Measurements from ENCODE around the gene CSK.

GRCh38 chr15:74742422-74742821, 39.5 kb upstream of the CSK start:
- TF ChIP-seq HDAC6 (IDR thresholded peaks at IDR 0.05; ENCODE audit: low read depth, low read length) (no peak), BACH1 (IDR thresholded peaks at IDR 0.05; ENCODE audit: low read length) (no peak), POLR2A (IDR thresholded peaks at IDR 0.05; ENCODE audit: control extremely low read depth in 1 of 2, low read depth in 2 of 2, low read length in 2 of 2) (no peak), ATF3 (IDR thresholded peaks at IDR 0.05; ENCODE audit: insufficient read depth, low read depth, low read length) (no peak), RBBP5 (IDR thresholded peaks at IDR 0.05; ENCODE audit: borderline replicate concordance, low read depth, low read length) (no peak), EP300 (IDR thresholded peaks at IDR 0.05; ENCODE audit: borderline replicate concordance in 1 of 2, low read depth in 2 of 2, low read length in 2 of 2) (no peak), TAF1 (IDR thresholded peaks at IDR 0.05; ENCODE audit: low read depth, low read length) (no peak), YY1 (IDR thresholded peaks at IDR 0.05; ENCODE audit: low read depth, low read length) (no peak), CTCF (IDR thresholded peaks at IDR 0.05; ENCODE audit: control extremely low read depth in 1 of 3, insufficient read depth in 1 of 3, low read depth in 1 of 3, low read length in 3 of 3) (no peak), TBP (IDR thresholded peaks at IDR 0.05; ENCODE audit: low read depth, low read length) (no peak)
